HK-2 (cell line): ENCODE results near the gene PKLR.
"Not testable (repeated sequence)": the region's sequence is repeated elsewhere in the genome, so short reads cannot be mapped to it uniquely, and the experiment has no call there.

Source experiments
- DNase-seq: peaks from one replicate; pipeline ENCODE4 v3.0.0-alpha.2; 2018; ENCODE audit not compliant: unreplicated experiment

PKLR gene

GRCh38 chr1:155318082-155318481 is 16.8 kb upstream of the PKLR start:
- no peak for DNase-seq

GRCh38 chr1:155316922-155317321 is 15.7 kb upstream of the PKLR start:
- no peak for DNase-seq

- no peak for DNase-seq
Measured at GRCh38 chr1:155313261-155313660, 12.0 kb upstream of the PKLR start.

- no peak for DNase-seq
Measured at GRCh38 chr1:155309423-155310021, 8.3 kb upstream of the PKLR start.

- peak; percentile 99 for DNase-seq
Measured at GRCh38 chr1:155308493-155309422, 7.5 kb upstream of the PKLR start, which contains the start of gene FDPS. Gene FDPS, plus strand, starts transcription at chr1:155308866. Its CDS starts 924 bp downstream, at chr1:155309790.

GRCh38 chr1:155307247-155307740 is 6.1 kb upstream of the PKLR start:
- DNase-seq: no peak

- no peak for DNase-seq
Measured at GRCh38 chr1:155305881-155306391, 4.7 kb upstream of the PKLR start.

- no peak for DNase-seq
Measured at GRCh38 chr1:155304558-155305063, 3.4 kb upstream of the PKLR start.

GRCh38 chr1:155300553-155301329 is 497 bp downstream of the PKLR start:
- no peak for DNase-seq

- DNase-seq: no peak
Measured at GRCh38 chr1:155300024-155300423, 1.2 kb downstream of the PKLR start.

- no peak for DNase-seq
Measured at GRCh38 chr1:155297384-155297783, 3.9 kb downstream of the PKLR start.

GRCh38 chr1:155296661-155297060 is 4.6 kb downstream of the PKLR start:
- no peak for DNase-seq

- no peak for DNase-seq
Measured at GRCh38 chr1:155295942-155296267, 5.3 kb downstream of the PKLR start.

- no peak for DNase-seq
Measured at GRCh38 chr1:155295183-155295941, 5.9 kb downstream of the PKLR start.

GRCh38 chr1:155294520-155295182 is 6.6 kb downstream of the PKLR start:
- DNase-seq: no peak

- no peak for DNase-seq
Measured at GRCh38 chr1:155293086-155293749, 8.0 kb downstream of the PKLR start.

GRCh38 chr1:155291006-155291405 is 10.2 kb downstream of the PKLR start:
- not testable (repeated sequence) for DNase-seq

GRCh38 chr1:155287987-155288543 is 13.2 kb downstream of the PKLR start:
- no peak for DNase-seq

- no peak for DNase-seq
Measured at GRCh38 chr1:155286544-155286943, 14.7 kb downstream of the PKLR start.

- DNase-seq: no peak
Measured at GRCh38 chr1:155285631-155286044, 15.6 kb downstream of the PKLR start.
